GM21576 (cell line): ENCODE data around the gene FAM13C.

Source experiments
- ATAC-seq: cut with Tn5 transposase; IDR thresholded peaks from one replicate; pipeline ENCODE4 v1.9.1; 2021; ENCODE audit warnings: mild to moderate bottlenecking, moderate library complexity; ENCODE audit not compliant: unreplicated experiment

The FAM13C gene

GRCh38 chr10:59319854-59320253, 42.5 kb downstream of the FAM13C start:
- ATAC-seq: no peak

DNA sequence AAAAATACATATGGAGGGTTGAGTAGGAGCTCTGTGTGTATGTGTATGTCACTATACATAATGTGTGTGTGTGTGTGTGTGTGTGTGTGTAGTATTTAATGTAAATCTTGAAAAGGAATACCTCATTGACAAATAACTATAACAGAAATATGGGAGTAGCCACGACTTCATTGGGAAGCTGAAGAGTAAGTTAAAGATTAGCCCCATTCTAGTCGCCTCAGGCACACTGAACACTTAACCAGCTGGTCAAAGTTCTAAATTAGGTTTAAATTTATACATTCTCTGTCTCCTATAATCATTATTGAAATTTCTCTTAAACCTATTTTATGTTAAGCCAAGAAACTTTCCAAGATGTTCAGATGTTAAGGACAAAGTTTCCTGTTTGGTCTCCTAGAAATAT, 45.3 kb downstream of the FAM13C start:
- ATAC-seq: no peak

DNA sequence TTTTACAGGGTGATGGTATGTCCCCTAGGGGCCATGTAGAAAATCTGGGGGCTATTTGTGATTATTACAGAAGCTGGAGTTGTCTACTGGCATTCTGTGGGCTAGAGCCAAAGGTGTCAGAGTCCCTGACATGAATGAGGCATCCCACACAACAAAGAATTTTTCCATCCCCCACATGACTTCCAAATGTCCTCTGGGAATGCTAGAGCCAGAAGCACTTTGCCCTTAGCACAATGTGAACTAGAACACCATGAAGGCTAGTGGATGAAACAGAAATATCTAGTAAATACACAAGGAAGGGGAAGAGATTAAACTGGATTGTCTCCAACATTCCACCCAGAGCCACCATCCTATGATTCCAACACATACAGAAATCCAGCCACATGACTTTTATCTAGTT, 46.9 kb downstream of the FAM13C start:
- ATAC-seq: no peak

GRCh38 chr10:59314268-59314667, 48.1 kb downstream of the FAM13C start:
- ATAC-seq: no peak

DNA sequence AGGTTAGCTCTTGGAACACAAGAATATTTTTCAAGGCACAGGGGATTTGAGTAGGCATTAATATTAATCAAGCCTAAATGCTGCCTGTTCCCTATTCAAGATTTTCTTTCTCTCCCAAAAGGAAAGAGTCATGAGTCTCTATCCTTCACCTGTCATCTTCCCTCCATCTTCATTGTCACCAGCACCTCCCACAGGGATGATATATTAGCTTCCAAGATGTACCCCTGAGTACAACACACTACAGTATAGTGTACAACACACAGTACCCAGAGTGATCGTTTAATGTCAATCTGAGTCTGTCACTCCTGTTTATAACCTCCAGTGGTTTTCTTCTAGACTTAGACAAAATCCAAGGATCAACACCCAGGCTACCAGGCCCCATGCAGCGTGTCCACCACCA, 50.1 kb downstream of the FAM13C start:
- ATAC-seq: no peak

DNA sequence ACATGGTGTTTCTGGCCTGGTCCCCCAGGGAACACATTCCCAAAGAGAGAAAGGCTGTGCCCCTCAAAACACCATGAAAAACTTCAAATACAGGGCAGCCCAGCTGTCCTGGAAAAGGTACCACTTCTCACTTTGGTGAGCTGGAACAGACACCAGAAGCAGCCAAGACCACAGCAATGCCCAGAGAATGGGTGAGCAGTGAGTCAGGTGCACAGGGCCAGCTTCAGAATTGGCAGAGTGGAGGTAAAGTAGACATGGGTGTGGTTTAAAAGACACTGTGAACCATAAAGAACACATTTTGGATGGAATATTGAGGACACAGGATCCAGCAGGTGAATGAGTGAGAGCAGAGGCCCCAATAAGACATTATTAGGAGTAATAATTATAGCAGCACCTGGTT, 51.3 kb downstream of the FAM13C start:
- no peak for ATAC-seq

DNA sequence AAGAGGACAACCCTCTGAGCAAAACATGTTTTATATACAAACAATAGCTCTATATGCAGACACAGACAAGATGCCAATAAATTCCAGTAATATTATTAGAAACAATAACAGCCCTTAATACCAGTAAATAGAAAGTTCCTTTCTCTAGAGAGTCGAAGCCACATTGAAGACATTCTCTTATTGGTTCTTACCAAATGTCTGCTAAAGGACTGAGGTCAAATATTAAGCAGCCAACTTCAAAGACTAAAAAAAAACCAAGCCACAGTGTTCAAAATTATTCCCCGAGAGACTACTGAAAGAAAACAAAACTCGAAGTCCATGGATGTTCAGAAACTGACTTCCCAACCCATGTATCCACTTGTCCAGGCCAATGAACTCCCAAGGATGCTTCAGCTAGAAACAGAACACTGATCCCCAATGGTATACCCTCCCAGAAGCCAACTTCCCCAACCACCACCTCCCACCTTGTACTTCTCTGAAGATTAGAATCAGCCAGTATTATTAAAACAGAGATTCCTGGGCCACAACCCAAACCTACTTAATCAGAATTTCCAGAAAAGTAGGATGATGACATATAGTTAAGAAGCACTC, 51.9 kb downstream of the FAM13C start:
- ATAC-seq: no peak

GRCh38 chr10:59304521-59305097, 57.7 kb downstream of the FAM13C start:
- ATAC-seq: no peak

GRCh38 chr10:59303018-59303417, 59.3 kb downstream of the FAM13C start:
- no peak for ATAC-seq

DNA sequence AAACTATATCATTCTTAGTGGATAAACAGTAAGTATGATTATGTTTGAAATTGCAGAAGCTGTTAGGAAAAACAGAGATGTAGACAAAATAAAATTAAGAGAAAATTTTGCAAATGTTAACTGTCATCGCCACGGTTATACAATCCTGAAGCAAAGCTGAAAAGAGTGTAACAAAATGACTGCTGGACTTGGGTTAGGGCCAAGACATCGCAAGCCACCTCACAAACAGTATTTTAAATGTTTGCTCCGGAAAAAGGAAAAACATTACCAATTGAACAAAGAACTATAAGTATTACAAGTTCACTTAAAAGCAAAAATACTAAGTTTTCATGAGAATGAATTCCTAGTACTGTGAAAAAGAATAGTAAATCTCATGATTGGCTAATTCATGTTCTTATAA, 60.0 kb downstream of the FAM13C start:
- ATAC-seq: no peak

GRCh38 chr10:59301067-59301754, 61.1 kb downstream of the FAM13C start:
- no peak for ATAC-seq

DNA sequence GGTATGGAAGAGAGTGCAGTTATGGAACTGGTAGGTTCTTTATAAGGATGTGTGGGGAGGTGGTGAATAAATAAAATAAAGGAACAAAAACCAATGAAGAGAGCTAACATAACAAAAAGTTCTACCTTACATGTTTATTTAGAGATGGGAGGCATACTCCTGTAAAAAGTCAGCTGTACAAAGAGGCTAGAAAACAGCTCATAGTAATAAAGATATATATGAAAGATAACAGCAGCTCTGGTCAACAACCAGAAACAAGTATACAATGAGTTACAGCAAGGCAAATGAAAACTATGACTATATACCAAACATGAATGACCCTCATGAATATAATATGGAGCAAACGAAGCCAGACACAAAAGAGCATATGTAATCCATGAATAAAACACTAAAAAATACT, 62.0 kb downstream of the FAM13C start:
- ATAC-seq: no peak

DNA sequence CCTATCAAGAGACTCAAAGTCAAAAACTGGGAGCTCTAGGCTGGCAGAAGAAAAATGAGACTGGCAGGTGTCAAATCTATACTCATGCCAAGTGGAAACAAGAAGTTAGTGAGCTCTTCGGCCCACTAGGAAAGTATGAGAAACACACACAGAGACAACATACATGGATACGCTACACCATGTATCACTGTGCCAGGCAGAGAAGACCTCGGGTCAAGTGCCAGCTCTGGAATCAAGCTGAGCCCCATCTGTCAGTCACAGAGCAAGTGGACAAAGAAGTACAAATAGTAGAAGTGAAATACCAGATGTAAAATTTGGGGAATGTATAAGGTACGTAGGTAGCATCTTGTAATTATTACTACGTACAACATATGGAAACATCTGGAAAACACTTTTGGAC, 62.4 kb downstream of the FAM13C start:
- no peak for ATAC-seq

DNA sequence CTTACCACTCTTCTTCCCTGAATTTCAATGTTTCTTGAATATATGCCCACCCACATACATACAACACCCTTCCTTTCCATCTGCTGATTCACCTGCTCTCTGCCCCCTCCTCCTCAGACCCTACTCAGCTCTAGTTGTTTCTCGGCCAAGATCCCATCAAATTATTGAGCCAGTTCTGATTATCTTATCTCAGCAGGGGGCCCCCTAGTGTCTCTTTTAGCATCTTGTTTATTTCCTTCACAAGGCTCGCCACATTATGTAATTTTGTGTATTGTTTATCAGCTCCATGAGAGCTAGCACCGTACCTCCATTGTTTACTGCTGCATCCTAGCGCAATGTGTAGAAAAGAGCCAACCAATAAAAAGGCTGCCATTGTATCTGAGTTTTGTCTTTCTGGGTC, 71.9 kb downstream of the FAM13C start:
- ATAC-seq: no peak

DNA sequence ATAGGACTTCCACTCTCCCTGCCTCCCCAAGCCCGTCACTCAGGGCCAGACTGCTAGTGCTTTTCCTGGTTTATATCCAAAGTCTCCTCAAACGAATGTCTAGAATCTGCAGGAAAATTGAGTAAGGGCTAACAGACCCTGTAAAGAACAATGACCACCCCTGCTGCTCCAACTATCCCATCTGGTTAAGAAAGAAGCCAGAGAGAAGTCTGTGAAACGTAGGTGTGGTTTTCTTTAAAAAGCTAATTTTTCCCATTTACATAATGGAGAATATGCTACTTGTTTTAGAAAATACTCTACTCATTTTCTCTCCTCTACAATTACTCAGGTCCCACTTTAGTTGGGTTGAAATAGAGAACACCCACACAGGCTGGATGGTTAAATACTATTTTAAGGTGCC, 72.5 kb downstream of the FAM13C start:
- ATAC-seq: no peak

DNA sequence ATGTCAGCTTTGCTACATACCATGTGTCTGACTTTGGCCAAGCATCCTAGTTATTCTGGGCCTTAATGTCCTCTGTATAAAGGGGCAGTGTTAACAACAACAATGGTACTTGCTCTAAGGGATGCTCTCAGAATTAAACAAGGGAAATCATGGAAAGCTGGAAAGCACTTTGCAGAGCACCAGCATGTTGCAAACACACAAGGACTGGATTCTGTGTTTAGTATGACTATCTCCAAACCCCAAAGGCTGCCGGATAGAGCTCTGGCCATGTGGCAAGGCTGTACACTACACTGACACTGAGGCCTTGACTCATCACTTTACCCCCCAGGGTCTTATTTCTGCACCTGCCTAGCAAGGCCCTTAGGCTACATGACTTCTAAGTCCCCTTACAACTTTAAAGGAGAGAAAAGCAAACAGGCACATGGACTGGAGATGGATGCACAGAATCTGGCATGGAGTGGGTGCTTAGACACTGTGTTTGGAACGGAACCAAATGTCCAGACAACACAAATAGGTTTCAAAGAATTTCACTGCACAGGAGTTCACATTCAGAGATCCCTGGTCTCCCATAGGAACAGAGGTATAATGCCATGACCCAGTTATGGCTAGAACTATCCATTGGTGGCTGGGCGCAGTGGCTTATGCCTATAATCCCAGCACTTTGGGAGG, 74.6 kb downstream of the FAM13C start:
- no peak for ATAC-seq

GRCh38 chr10:59285848-59286247, 76.5 kb downstream of the FAM13C start:
- ATAC-seq: no peak

DNA sequence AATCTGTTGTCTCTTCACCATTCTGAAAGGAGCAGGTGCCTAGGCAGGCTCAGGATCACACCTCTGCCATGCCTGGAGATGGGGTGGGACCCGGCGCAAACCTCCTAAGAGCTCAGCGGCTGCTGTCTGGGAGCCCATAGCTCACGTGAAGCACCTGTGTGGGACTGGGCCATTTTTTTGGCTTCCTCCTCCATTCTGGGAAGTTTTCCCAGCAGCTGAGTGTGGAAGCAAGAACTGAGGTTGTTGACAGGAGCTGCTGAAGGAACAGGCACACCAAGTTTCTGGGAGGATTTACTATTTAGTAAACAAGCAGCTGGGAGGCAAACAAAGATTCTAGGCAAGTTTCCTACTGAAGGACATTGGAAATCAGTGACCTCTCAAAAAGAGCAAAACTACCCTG, 77.3 kb downstream of the FAM13C start:
- ATAC-seq: no peak

GRCh38 chr10:59284118-59284975, 78.0 kb downstream of the FAM13C start:
- ATAC-seq: no peak

GRCh38 chr10:59283456-59284091, 78.8 kb downstream of the FAM13C start:
- no peak for ATAC-seq

DNA sequence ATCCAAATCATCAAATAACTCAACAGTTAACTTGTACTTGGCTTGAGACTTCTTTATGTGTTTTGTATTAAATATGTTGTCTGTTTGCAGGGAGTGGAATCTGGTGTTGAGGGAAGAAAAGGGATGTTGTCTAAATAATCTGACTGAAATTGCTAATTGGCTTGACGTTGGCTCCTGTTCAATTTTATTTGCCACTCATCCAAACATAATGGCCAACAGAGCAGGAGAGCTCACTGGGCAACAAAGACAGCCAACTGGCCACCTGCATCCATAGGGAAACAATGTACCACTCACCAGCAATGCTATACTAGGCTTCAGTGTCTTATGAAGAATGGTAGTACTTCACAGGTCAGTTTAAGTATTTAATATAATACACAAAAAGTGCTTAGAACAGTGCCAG, 80.5 kb downstream of the FAM13C start:
- no peak for ATAC-seq
